Kidney tubule cell (primary cell): Measurements from ENCODE around the gene CUBN.

ENCODE experiments used
- DNase-seq: peaks from one replicate; pipeline ENCODE4 v3.0.0-alpha.2; 2018; ENCODE audit warnings: low spot score

CUBN gene

GRCh38 chr10:16820421-16820820 lies 309.2 kb downstream of the CUBN start:
- no peak for DNase-seq

DNA sequence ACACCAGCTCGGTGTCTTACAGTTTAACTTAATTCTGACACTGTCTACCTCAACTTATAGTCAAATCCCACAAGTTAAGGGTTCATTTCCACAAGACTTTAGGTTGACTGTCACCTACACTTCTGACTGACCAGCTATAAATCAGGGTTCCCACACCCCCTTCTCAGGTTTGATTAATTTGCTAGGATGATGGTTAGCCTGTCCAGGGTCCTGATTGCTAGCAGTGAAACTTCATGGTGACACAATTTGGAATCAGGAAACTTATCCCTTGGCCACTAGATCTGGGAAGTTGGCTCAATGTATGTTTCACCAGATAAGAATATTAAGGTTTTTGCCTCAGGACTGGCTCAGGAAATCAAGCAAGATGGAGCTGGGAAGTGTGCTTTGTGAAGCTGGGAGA lies 309.6 kb downstream of the CUBN start:
- DNase-seq = no peak

- DNase-seq = no peak
Observed at GRCh38 chr10:16819436-16819835, 310.2 kb downstream of the CUBN start.

GRCh38 chr10:16819026-16819425 lies 310.6 kb downstream of the CUBN start:
- DNase-seq = no peak

DNA sequence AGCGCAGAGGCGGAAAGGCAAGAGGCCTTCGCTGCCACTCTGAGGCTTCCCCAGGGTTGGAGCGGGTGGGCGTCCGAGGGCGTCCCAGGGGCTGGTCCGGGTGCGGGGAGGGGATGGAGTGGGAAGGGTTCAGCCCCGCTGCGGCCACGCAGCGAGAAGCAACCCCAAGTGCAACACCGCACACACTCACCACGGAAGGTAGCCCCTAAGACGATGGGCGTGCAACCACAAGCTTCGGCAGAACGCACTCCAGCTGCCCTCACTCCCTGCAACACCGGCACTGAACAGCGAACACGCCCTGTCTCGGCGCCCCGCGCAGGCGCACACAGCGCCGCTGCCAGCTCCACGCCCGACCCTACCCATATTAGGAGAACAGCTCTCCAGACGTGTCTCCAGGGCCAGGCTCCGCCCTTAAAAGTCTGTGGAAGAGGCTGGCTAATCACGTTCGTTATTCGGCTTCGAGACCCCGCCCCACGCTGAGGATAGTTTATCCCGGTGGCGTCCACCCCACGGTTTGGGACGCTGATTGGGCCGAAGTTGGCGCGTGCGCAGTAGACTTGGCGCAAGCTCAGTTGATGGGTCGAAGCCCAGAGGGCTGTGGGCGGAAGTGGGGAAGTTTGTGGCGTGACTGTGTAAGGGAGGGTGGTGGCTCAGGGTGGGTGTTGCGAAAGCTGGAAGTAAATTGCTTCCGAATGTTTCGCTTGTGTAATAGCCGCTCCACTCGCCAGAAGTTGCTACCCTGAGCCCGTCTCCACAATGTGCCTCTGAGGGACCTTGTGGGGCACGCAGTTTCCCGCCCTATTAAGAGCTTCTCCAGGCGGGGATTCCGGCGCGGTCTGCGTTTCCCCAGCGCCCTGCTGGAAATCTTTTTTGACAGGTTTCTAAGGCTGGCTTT lies 312.2 kb downstream of the CUBN start, which contains the start of gene RSU1:
TSS of gene RSU1 (minus strand) at position 300 of the 895 bp plus-strand sequence. CDS start 343 bp downstream, outside the sequence.
- DNase-seq = peak; percentile 100

DNA sequence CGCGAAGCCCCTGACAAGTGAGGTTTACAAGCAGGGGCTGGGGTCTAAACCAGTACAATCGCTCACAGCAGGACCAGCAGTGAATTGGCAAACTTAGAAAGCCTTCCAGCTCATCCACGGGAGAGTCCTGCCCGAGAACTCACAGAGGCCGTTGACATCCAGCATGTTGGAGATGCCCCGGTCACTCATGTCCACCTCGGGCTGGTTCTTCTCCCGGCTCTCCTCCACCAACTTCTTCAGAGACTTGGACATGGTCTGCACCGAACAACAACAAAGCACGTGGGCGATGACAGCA lies 312.8 kb downstream of the CUBN start:
- no peak for DNase-seq

DNA sequence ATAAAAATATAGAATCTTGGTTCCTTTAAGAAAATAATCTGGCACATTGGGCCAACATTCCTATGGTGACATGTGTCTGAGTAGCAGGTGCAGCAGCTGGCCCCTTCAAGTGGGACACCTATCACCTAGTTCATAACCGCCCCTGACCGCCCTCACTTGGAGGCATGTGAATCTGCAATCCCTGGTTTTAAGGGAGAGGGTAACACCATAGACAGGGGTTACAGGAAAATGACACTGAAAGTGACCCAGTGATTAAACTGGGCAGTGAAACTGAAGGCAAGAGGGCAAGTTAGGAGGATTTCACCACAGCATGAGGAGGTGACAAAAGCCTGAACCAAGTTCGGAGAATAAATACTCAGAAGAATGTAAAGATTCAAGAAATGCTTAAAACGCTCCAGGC lies 313.4 kb downstream of the CUBN start:
- peak; percentile 13 for DNase-seq

GRCh38 chr10:16814012-16814411 lies 315.6 kb downstream of the CUBN start:
- no peak for DNase-seq

DNA sequence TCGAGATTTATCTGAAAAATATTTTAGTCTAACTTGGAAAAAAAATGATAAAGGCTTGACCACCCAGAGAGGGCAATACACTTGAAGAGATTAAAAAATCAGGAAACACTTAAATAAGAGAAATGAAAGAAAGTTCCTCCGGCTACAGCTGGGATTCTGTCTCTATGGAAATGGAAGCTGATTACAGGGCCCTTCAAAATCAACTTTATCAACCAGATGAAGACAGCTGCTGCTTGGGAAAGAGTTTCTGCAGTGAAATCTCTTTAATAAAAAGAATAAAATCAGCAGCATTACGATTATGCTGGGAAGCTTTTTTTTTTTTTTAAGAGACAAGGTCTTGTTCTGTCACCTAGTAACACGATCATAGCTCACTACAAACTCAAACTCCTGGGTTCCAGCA lies 316.9 kb downstream of the CUBN start:
- no peak for DNase-seq

- no peak for DNase-seq
Observed at GRCh38 chr10:16811765-16812164, 317.8 kb downstream of the CUBN start.

GRCh38 chr10:16811292-16811691 lies 318.3 kb downstream of the CUBN start:
- DNase-seq = no peak

DNA sequence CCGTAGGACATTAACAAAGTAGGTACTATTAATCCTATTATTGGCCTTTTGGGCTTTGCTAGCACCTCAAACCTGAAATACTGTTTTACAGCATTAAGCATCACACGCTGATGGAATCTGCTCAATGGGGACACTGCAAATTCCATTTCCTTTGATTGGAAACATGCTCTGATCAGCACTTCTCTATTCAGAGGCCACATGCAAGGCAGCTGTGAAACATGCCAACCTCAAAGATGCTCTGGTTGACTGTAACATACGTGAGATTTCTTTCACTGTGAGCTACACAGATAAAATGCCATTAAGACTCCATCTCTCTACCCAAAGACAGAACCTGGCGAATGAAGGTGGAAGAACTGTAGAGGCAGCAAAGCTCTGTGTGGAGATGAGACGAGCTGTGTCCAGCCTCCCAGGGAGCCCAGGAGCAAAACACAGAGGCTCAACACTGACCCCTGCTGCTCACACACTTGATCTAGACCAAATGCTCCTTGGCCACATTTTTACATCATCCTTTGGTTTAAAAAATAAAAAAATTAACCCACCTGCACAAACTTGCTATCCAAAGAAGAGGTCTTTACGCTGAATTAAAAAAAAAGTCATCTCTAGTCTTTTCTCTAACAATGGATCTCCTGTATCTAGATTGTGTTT lies 320.4 kb downstream of the CUBN start:
- peak; percentile 49 for DNase-seq

DNA sequence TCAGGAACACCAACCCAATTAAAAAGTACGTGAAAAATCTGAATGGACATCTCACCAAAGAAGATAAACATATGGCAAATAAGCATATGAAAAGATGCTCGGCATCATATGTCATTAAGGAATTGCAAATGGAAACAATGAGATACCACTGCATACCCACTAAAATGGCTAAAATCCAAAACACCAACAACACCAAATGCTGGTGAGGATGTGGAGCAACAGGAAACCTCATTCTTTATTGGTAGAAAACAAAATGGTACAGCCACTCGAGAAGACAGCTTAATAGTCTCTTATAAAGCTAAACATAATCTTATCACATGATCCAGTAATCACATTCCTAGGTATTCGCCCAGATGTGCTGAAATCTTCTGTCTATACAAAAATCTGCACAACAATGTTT lies 325.5 kb downstream of the CUBN start:
- DNase-seq = no peak

DNA sequence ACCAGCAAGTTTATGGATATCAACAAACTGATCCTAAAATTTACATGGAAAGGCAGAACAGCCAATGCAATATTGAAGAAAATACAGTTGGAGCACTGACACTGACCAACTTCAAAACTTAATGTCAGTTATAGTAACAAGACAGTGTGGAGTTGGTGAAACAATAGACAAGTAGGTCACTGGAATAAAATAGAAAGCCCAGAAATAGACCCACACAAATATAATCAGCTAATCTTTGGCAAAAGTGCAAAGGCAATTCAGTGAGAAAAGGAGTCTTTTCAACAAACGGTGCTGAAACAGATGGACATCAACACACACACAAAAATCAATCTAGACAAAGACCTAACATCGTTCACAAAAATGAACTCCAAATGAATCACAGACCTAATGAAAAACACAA lies 326.1 kb downstream of the CUBN start:
- DNase-seq = no peak

- peak; percentile 13 for DNase-seq
Observed at GRCh38 chr10:16799621-16800020, 330.0 kb downstream of the CUBN start.

- DNase-seq = no peak
Observed at GRCh38 chr10:16798571-16798970, 331.0 kb downstream of the CUBN start.

DNA sequence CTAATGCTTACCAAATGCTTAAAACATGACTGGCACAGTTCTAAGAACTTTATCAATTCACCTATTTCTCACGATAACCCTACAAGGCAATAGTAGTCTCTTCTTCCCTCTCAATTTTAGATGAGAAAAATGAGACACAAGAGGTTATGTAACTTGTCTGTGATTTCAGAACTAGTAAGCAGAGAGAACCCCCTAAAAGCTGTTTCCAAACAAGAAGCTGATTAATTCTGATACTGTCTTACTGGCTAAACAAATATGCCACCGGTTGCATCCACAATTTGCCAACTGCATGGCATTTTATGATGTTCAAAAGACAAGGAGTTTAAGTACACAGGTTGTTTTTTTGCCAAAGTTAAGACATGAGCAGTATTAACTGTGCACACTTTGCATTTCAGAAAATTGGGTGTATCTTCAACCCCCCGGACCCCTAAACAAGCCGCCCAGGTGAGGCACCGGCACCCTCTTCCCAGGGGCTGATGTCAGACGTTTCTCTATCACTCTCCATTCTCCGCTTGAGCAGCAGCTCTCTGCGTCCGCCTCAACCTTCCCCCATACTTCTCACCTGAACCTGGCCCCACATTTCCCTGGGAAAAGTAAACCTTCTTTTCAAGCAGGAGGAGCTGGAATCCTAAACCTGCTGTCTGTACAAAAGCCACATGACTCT lies 334.1 kb downstream of the CUBN start:
- DNase-seq = no peak

DNA sequence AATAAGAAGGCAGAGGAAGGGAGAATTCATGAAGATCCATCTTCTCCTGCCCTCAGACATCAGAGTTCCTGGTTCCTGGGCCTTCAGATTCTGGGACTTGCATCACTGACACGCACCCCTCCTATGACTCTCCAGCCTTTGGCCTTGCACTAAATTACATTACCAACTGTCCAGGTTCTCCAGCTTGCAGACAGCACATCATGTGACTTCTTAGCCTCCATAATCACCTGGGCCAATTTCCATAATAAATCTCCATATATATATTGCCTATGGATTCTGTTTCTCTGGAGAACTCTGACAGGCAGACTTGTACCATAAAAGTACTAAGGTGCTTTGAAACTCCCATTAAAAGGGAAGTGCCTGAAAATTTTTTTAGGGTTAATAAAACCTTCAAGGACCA lies 335.6 kb downstream of the CUBN start:
- no peak for DNase-seq

- peak; percentile 8 for DNase-seq
Observed at GRCh38 chr10:16792675-16793074, 336.9 kb downstream of the CUBN start.

DNA sequence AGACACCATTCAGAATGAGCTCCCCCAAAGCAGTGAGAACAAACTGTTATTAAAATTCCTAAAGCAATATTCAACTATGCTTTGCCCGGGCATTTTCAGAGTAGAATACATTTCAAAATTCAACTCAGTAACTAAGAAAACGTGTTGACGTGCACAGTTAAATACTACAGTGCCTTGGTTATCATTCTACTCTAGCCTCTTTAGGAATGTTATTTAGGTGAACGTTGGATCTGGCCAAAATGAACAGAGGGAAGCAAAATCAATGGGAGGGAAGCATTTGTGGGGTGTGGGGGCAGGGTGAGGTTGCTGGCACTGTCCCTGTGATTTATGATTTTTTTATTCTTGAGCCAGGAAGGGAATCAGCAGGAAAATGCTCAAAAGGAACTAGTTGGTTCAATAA lies 339.8 kb downstream of the CUBN start:
- no peak for DNase-seq

DNA sequence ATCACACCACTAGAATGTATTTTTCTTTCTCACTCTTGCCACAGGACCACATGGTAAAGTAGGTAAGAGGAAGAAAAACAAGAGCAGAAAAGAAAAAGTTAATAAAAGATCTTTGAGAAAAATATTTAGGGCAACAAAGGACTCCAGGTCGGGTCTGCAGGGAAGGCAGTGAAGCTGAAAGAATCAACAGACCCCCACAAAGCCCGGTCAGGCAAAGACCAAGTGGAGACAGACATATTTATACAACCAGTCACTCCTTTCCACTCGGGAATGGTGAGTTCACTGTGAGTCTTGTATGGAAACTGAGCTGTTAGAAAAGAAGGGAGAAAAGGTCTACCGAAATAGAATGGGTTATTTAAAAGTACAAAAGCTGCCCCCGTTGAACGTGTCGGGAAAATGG lies 340.4 kb downstream of the CUBN start:
- DNase-seq = peak; percentile 9

GRCh38 chr10:16788778-16789177 lies 340.8 kb downstream of the CUBN start:
- DNase-seq = no peak

DNA sequence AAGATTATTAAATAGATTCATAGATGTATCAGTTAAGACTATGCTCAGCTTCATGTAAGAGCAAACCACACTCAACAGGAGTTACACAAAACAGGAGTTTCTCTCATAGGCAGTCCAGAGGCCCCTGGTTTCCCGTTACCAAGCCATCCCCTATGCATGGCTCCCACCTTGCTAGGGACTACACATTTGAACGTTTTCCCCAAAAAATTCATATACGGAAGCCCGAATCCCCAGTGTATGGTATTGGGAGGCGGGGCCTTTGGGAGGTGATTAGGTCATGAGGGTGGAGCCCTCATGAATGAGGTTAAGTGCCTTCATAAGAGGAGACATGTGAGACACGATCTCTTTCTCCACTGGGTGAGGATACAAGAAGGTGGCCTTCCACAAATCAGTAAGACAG lies 341.5 kb downstream of the CUBN start:
- no peak for DNase-seq
